ENCODE data around the gene LSM3.

LSM3 gene

GRCh38 chr3:14141602-14142341, 36.8 kb upstream of the LSM3 start:
- no peak for DNase-seq (ENCODE audit: low spot score)
- in situ Hi-C loops (cut with MboI; ENCODE audit: low pct_unique_long_range_greater_than_20kb, low sequenced_read_pairs, unreplicated experiment) = no loop called here
- no peak for TF ChIP-seq CTCF (IDR thresholded peaks at IDR 0.05; ENCODE audit: extremely low read depth, insufficient read depth, missing control alignments)

- no peak for TF ChIP-seq CTCF (IDR thresholded peaks at IDR 0.05; ENCODE audit: extremely low read depth, insufficient read depth, missing control alignments)
- DNase-seq (ENCODE audit: low spot score) = no peak
- in situ Hi-C loops (cut with MboI; ENCODE audit: low pct_unique_long_range_greater_than_20kb, low sequenced_read_pairs, unreplicated experiment) = no loop called here
These were observed 35.9 kb upstream of the LSM3 start for GRCh38 chr3:14142567-14143270.

- TF ChIP-seq CTCF (IDR thresholded peaks at IDR 0.05; ENCODE audit: extremely low read depth, insufficient read depth, missing control alignments) = no peak
- in situ Hi-C loops (cut with MboI; ENCODE audit: low pct_unique_long_range_greater_than_20kb, low sequenced_read_pairs, unreplicated experiment) = no loop called here
- DNase-seq (ENCODE audit: low spot score) = no peak
These were observed 35.1 kb upstream of the LSM3 start for GRCh38 chr3:14143271-14144225.

- in situ Hi-C loops (cut with MboI; ENCODE audit: low pct_unique_long_range_greater_than_20kb, low sequenced_read_pairs, unreplicated experiment) = no loop called here
- DNase-seq (ENCODE audit: low spot score) = peak; percentile 92
- no peak for TF ChIP-seq CTCF (IDR thresholded peaks at IDR 0.05; ENCODE audit: extremely low read depth, insufficient read depth, missing control alignments)
These were observed 34.1 kb upstream of the LSM3 start for GRCh38 chr3:14144423-14145075.

GRCh38 chr3:14145236-14145635, 33.4 kb upstream of the LSM3 start:
- in situ Hi-C loops (cut with MboI; ENCODE audit: low pct_unique_long_range_greater_than_20kb, low sequenced_read_pairs, unreplicated experiment) = no loop called here
- no peak for DNase-seq (ENCODE audit: low spot score)
- no peak for TF ChIP-seq CTCF (IDR thresholded peaks at IDR 0.05; ENCODE audit: extremely low read depth, insufficient read depth, missing control alignments)
